Measurements from ENCODE around the gene CPSF4. TPM values are rescaled to one million over a fixed set of nuclear protein-coding genes. Genes with fewer than 3 reads are reported as not detected.

CPSF4 gene
- total RNA-seq, result 10 to 100 TPM; 65.2 to 65.4 TPM

DNA sequence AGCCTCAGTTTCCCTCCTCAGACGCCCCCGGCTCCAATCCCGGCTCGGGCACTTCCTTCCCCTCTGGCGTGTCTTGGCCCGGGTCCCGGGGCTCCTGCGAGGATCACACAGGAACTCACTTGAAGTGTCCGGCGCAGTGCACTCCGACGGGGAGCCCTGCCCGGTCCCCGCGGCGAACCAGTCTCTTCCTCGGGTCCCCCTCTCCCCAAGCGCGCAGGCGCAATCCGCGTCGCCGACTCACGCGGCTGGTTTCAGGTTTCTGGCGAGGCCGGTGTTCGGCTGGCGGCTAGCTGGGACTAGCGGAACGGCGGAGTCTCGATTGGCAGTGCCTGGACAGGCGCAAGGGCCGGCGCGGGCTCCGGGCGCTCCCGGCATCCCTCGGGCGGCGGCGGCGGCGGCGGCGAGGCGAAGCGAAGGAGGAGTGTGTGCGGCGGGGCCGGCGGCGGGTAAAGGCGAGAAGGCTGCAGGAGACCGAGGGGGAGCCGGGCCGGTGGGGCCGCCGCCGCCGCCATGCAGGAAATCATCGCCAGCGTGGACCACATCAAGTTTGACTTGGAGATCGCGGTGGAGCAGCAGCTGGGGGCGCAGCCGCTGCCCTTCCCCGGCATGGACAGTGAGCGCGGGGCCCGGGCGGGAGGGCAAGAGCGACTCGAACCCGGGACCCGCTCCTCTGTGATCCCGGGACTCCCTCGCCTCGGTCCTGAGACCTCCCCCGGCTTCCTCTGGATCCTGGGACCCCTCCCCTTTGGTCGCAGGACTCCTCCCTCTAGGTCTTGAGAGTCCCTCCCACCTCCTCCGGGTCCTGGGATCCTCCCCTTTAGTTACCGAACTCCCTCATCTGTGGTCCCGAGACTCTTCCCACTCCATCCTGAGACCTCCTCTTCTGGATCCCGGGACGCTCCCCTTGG is at the start of gene CPSF4, which contains the start of gene PTCD1:
TSS of gene CPSF4 (plus strand) at position 371 of the 908 bp plus-strand sequence. CDS start at position 511, 140 bp downstream.
TSS of gene PTCD1 (minus strand) at position 226 of the 908 bp plus-strand sequence. CDS start 3,556 bp downstream, outside the sequence.
- ChIA-PET POLR2A (interaction anchor here (0.6 to 1.3 kb wide), 5 partner anchors 30 to 58 kb away, joined by 3 to 8 read pairs (median 5); partner anchors contain the start of genes BUD31 and PDAP1), CTCF (interaction anchor here (1.0 kb wide), 1 partner anchor 30 kb away, joined by 3 read pairs; the partner anchor contains the start of genes BUD31 and PDAP1)

DNA sequence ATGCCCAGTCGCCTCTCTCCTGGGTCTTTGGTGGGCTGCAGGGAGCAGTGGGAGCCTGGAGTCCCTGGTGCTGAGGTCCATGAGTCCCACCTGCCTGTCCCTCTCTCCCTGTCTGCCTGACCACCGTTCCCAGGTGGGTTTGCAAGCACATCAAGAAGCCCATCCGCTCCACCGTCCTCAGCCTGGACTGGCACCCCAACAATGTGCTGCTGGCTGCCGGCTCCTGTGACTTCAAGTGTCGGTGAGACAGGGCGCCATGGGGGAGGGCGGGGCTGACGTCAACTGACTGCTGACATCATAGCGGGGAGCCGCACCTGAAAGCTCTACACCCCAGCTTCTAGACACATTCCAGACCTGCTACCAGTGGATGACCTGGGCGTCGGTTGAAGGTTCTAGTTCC is 49.0 kb upstream of the CPSF4 start:
- ChIA-PET POLR2A (interaction anchor here (0.6 kb wide), 2 partner anchors 17 to 70 kb away, joined by 3 read pairs; no protein-coding TSS in a partner anchor), CTCF (interaction anchor here (1.5 kb wide), 1 partner anchor 11 kb away, joined by 5 read pairs; no protein-coding TSS in a partner anchor)

DNA sequence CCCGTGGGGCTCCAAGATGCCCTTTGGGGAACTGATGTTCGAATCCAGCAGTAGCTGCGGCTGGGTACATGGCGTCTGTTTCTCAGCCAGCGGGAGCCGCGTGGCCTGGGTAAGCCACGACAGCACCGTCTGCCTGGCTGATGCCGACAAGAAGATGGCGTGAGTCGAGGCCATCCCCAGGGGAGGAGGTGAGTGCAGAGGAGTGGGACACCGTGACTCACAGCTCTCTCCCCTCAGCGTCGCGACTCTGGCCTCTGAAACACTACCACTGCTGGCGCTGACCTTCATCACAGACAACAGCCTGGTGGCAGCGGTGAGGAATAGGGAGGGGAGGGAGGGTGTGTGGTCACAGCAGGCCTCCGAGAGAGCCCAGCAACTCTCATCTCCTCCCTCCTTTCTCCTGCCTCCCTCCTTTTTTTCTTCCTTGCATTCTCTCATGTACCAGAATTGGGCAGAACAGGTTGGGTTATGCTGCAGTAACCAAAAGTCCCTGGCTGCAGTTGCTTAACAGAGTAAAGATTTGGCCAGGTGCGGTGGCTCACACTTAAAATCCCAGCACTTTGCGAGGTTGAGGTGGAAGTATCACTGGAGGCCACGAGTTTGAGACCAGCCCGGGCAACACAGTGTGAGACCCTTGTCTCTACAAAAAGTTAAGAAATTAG is 47.7 kb upstream of the CPSF4 start:
- POLR2A ChIA-PET, result interaction anchor here (0.7 to 0.8 kb wide), 2 partner anchors 8 to 52 kb away, joined by 3 to 4 read pairs; no protein-coding TSS in a partner anchor
- CTCF ChIA-PET, result interaction anchor here (1.5 to 2.1 kb wide), 2 partner anchors 9 to 17 kb away, joined by 5 to 9 read pairs; partner anchors contain the start of genes BUD31 and PDAP1

DNA sequence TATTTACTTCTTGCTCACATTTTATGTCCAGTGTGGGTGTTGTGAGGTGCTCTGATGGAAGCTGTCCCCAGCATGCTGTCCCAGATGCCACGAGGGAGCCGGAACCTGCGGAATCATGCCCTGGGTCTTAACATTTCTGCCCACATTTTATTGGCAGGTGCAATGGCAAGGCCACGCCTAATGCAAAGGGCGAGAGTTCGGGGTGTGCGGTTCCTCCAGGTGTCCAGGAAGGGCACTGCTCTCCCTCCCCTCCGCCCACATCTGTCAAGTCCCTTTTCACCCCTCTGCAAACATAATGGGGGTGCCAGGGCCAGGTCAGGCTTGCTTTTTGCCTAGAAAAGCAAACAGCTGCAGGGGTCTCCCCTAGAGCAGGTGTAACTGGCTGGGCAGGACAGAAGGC is 46.7 kb upstream of the CPSF4 start:
- ChIA-PET CTCF (interaction anchor here (0.6 to 2.1 kb wide), 5 partner anchors 10 to 25 kb away, joined by 3 to 9 read pairs (median 4); partner anchors contain the start of genes BUD31 and PDAP1), POLR2A (interaction anchor here (0.6 to 4.6 kb wide), 3 partner anchors 15 to 72 kb away, joined by 3 to 38 read pairs (median 5); partner anchors contain the start of genes BUD31 and PDAP1)

DNA sequence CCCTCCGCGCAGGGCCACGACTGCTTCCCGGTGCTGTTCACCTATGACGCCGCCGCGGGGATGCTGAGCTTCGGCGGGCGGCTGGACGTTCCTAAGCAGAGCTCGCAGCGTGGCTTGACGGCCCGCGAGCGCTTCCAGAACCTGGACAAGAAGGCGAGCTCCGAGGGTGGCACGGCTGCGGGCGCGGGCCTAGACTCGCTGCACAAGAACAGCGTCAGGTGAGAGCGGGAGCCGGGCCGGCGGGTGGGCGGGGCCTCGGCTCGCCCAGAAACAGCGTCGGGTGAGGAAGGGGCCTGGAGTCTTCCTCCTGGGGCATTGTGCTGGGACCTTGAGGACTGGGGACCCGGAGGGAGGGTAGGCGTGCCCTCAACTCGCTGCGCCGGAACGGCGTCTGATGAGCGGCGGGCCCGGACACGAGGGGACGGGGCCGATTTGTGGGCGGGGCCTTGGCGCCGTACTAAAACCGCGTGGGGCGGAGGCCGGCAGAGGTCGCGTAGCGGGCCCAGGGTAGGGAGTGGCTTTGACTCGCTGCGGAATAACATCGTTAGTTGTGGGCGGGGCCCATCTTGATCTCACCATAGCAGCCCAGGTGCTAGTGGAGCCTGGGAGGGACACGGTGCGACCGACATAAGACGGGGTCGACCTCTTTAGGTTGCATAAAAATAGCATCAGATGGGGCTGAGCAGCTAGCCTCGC is 45.9 kb upstream of the CPSF4 start:
- ChIA-PET POLR2A (interaction anchor here (0.5 to 4.6 kb wide), 4 partner anchors 14 to 755 kb away, joined by 3 to 38 read pairs (median 6); partner anchors contain the start of genes BUD31 and PDAP1), CTCF (interaction anchor here (0.6 to 2.1 kb wide), 5 partner anchors 10 to 55 kb away, joined by 3 to 9 read pairs (median 4); partner anchors contain the start of genes BUD31 and PDAP1)

DNA sequence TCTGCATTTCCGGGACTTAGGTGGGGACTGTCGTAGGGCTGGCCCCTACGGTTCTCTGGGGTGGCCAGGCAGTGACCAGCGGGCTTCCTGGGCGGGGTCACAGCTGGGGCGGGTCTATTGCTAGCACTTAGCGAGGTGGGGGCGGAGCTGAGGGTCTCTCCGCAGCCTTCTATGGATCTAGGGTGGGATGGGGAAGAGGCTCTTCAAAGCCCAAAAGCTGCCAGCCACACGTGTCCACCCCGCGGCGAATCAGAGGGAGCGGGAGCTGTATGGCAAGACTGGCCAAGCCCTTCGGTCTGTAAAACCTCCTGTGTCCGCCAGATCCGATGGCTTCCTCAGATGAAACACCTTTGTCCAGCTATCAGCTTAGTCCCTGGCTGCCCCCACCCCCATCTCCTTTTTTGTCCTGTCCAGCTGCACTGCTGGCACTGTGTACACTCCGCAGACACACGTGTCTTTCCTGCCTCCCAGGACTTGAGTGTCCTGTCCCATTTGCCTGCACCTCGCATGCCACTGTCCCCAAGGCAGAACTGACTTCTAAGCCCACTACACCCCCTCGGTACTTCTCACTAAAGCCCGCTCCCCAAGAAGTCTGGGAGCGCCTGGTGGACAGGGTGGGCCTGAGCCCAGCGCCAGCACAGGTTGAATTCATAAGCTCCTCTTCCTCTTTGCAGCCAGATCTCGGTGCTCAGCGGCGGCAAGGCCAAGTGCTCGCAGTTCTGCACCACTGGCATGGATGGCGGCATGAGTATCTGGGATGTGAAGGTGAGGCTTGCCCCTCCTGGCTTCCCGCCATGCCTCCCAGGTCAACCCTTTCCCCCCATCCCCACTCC is 45.2 kb upstream of the CPSF4 start:
- ChIA-PET POLR2A (interaction anchor here (0.5 to 4.6 kb wide), 4 partner anchors 8 to 755 kb away, joined by 6 to 38 read pairs (median 9); partner anchors contain the start of genes BUD31 and PDAP1), CTCF (interaction anchor here (0.6 to 2.2 kb wide), 5 partner anchors 13 to 1485 kb away, joined by 3 to 8 read pairs (median 3); partner anchors contain the start of genes BUD31 and PDAP1)

DNA sequence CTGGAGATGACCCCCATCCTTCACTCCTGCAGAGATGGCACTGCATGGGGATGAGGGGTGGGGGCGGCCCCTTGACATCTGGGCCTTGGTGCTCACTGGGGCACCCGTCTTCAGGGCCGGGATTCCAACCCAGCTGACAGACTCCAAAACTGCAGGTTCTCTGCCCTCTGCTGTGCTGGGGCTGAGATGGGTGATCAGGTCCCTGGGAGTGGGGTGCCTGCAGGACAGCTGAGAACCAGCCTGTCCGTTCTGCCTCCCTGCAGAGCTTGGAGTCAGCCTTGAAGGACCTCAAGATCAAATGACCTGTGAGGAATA is 44.6 kb upstream of the CPSF4 start:
- ChIA-PET CTCF (interaction anchor here (0.6 to 2.2 kb wide), 4 partner anchors 14 to 1996 kb away, joined by 3 to 8 read pairs (median 3); partner anchors contain the start of genes BUD31 and PDAP1), POLR2A (interaction anchor here (0.7 to 4.6 kb wide), 2 partner anchors 9 to 13 kb away, joined by 12 to 38 read pairs; partner anchors contain the start of genes BUD31 and PDAP1)

DNA sequence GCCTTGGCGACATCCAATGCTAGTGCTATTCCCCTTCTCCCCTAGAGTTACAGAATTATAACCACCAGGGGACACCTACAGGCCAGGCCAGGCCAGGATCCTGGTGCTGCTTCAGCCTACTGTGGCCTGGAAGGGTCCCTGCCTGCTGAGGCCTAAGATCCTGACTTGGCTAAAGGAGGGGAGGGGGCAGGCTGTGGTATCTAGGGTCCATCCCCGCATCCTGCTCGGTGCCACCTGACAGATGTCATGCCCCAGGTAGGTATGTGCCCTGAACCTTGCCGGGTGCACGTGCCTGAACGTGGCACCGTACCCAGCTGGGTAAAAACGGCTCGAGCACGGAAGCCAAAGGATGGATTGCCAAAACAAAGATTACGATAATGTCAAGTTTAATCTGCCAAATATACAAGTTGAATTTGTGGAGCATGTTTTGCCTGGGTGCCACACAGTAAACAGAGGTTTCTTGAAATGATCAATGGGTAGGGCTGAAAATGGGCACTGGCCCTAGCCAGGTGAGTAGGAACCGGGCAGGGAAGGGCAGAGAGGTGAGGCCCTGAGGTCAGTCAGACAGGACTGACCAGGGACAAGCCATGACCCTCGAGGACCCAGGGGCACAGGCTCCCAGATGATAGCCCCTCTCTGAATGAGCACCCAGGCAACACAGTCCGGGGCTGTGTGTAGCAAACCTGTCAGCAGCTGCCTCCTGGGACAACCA is 43.0 kb upstream of the CPSF4 start:
- ChIA-PET POLR2A (interaction anchor here (4.6 kb wide), 1 partner anchor 11 kb away, joined by 38 read pairs; the partner anchor contains the start of genes BUD31 and PDAP1), CTCF (interaction anchor here (2.2 kb wide), 1 partner anchor 12 kb away, joined by 8 read pairs; the partner anchor contains the start of genes BUD31 and PDAP1)

DNA sequence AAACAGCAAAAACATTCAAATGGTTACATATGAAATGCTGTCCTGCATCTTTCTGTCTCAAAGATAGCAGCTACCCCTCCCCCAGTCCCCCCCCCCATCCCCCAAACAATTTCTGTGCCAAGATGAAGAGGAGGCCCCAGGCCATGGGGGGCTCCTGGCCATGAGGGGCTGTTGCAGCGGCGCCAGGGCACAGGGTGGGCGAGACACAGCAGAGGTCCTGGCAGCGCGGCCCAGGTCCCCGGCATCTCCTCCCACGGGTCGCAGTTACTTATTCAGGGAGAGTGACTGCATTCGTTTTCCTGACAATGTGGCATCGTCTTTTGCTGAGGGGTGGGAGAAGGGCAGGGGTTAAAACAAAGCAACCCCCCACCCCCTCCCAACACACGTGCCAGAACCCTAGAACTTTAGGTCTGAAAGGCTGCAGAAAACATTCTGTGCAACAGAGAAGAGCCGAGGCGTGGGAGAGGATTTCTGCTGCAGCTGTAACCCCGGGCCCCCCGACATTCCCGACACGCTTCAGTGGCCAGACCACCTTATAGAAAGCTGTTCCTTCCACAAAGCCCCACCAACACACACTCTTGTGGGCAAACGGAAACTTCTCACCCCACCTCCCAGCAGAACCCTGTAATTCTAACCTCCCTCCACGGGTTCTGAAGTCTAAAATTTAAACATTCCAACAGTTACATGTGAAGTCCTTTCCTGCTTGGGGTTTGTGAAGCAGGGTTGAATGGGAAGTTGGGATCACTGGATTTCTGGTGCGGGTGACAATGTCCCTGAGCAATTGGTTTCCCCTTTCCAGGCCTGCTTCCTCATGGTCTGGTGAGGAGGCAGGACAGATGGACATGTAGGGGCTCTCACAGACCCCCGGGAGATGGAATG is 42.1 kb upstream of the CPSF4 start:
- CTCF ChIA-PET, result no interaction called here
- POLR2A ChIA-PET, result interaction anchor here (1.5 to 4.6 kb wide), 2 partner anchors 10 to 11 kb away, joined by 3 to 38 read pairs; partner anchors contain the start of genes BUD31 and PDAP1

DNA sequence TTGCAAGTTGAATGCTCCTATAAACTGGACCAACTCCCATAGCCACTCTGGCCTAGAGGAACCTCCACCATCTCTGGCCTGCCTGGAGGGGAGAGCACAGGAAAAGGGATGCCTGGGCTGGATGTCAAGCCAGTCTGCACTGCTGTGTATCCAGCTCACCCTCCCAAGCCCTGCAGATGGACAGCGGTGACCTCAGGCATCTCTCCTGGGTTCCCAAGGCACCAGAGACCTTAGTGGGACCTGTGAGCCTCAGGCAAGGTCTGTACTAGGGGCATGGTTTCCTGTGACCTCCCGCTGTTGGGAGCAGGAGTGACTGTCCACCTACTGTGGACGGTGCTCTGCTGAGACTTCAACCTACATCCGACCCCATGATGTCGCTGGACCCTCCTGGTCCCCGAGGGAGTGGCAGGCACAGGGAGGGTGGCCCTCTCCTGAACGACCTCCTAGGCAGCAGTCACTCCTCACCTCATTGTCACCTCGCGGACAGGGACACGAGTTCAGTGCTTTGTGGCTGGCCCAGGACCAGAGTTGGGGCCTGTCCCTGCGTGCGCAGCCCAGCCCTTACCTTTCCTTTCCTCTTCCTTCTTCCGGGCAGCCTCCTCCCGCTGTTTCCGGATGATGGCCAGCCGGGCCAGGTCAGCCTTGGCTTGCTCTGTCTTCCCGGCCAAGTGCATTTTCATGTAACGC is 41.3 kb upstream of the CPSF4 start:
- ChIA-PET CTCF (interaction anchor here (0.6 kb wide), 1 partner anchor 147 kb away, joined by 3 read pairs; no protein-coding TSS in a partner anchor), POLR2A (interaction anchor here (1.5 kb wide), 1 partner anchor 10 kb away, joined by 3 read pairs; no protein-coding TSS in a partner anchor)

DNA sequence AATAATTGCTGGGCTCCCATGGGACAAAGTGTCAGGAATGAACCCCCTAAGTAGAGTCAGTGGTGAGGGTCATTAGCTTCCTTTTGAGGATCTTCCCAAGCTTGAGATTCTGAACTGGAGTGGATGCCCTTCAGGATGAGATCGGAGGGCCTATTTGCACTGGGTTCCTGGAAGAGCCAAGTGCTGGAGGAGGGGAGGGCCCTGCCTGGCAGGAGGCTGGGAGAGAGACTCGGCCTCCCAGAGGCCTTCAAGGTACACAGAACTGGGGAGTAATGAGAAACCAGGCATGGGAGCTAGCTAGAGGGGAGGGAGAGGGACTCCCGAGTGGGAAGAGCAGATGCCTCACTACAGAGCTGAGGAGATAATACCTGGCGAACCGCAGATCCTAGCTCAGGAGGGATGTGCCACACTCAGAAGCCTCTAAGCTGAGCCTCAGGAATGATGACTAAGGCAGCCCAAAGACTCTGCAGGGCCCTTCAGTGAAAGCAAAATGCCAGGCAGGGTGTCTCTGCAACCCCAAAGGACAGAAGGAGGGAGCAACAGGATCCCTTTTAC is 39.8 kb upstream of the CPSF4 start:
- POLR2A ChIA-PET, result interaction anchor here (0.6 to 1.6 kb wide), 3 partner anchors 9 to 375 kb away, joined by 3 to 9 read pairs (median 8); partner anchors contain the start of genes BUD31 and PDAP1
- CTCF ChIA-PET, result interaction anchor here (1.2 kb wide), 1 partner anchor 8 kb away, joined by 3 read pairs; no protein-coding TSS in a partner anchor

DNA sequence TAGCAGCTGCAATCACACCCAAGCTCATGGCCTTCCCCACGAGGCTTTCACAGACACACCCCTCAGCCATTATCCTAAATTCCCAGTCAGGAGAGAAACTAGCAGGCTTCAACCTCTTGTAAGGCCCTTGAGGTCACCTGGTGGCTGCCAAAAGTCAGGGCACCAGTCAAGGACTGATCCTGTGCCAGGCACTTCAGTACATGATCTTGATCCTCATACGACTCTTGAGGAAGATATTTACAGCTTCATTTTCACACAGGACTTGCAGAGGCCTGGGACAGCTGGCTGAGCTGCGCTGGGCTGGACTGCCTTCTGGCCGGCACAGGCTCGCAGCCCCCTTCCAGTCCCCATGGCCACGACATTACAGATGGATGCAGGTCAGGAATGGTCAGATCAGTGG is 39.1 kb upstream of the CPSF4 start:
- ChIA-PET CTCF (no interaction called here), POLR2A (interaction anchor here (1.0 to 1.6 kb wide), 2 partner anchors 9 kb away, joined by 3 to 9 read pairs; partner anchors contain the start of genes BUD31 and PDAP1)

DNA sequence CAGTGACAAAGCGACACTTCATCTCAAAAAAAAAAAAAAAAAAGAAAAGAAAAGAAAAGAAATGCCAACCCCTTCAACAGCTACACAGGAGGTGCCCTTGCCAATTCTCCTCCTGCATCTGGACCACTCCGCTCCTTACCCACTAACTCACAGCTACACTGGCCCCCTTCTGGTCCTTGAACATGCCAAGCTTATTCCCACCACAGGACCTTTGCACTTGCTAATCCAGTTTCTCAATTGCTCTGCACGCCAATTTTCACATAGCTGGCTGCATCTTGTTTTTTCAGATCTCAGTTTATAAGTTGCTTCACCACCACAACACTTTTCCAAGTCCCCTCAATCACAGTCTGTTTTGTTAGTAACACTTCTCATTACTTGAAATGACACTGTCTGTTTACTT is 35.9 kb upstream of the CPSF4 start:
- ChIA-PET POLR2A (no interaction called here), CTCF (interaction anchor here (0.6 to 1.0 kb wide), 3 partner anchors 10 to 57 kb away, joined by 3 to 5 read pairs (median 4); no protein-coding TSS in a partner anchor)

DNA sequence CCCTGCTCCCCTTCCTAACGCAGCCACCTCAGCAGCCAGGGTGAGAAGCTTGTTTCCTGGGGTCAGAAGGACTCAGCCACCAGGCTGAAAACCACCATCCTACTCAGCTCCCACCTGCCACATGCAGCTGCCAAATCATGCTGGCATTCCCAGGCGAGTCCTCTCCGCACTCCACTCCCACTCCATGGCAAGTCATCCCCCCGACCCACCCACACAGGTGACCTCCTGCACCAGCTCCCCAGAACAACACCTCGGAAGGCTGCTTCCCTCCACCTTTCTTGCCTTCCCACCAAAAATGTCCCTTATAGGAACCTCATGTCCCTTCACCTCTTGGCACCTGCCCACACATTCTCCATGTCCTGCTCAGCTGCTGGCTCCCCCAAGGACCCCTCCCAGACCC is 35.0 kb upstream of the CPSF4 start:
- ChIA-PET CTCF (interaction anchor here (1.3 kb wide), 1 partner anchor 17 kb away, joined by 4 read pairs; no protein-coding TSS in a partner anchor), POLR2A (no interaction called here)
